IMR-90 (cell line): ENCODE results near the gene MKNK2. TPM values are rescaled to one million over a fixed set of nuclear protein-coding genes. Genes with fewer than 3 reads are reported as not detected.

Experiments
- ATAC-seq: fragments of 200-7000 bp; cut with Tn5 transposase; 2 replicates; pipeline ENCODE4 v1.9.1; 2020; ENCODE audit warnings: low read depth, mild to moderate bottlenecking, moderate library complexity
- BruUV-seq: library from RNA; stranded (reverse); fragments of 400-500 nt; replicated peaks from 2 replicates; lab custom pipeline; 2021; lab: Mats Ljungman, UMichigan
- CTCF ChIA-PET: fragments of 300-600 bp; formaldehyde crosslinking; extraction: SDS; loops from one replicate; lab custom pipeline; 2021; ENCODE audit warnings: antibody characterized with exemption; lab: Yijun Ruan, JAX
- POLR2A ChIA-PET: fragments of 300-600 bp; sonication (Branson Sonifier 250); formaldehyde crosslinking; loops from one replicate; lab custom pipeline; 2022; ENCODE audit warnings: antibody characterized with exemption; ENCODE audit not compliant: unreplicated experiment; lab: Charles Lee
- DNase-seq: peaks from one replicate; pipeline ENCODE4 v3.0.0; 2013
- H2AFZ ChIP-seq: replicated peaks from 2 replicates; pipeline ENCODE3; 2013; ENCODE audit warnings: low read length, mild to moderate bottlenecking; ENCODE audit not compliant: poor library complexity
- H2AK5ac ChIP-seq: 2 replicates; pipeline ENCODE4 v1.6.1; 2013; ENCODE audit warnings: low read depth, low read length, inconsistent platforms
- H2AK9ac ChIP-seq: replicated peaks from 2 replicates; pipeline ENCODE3; 2013; ENCODE audit warnings: mild to moderate bottlenecking, low read depth, low read length, moderate library complexity; ENCODE audit not compliant: poor library complexity
- H2BK120ac ChIP-seq: 2 replicates; pipeline ENCODE4 v1.6.1; 2013; ENCODE audit warnings: low read depth, low read length, inconsistent platforms
- H2BK15ac ChIP-seq: 3 replicates; pipeline ENCODE4 v1.6.1; 2013; ENCODE audit warnings: low read depth, low read length, inconsistent platforms
- H2BK20ac ChIP-seq: 2 replicates; pipeline ENCODE4 v1.6.1; 2013; ENCODE audit warnings: low read depth, mild to moderate bottlenecking, inconsistent platforms, low read length, moderate library complexity
- H2BK5ac ChIP-seq: 2 replicates; pipeline ENCODE4 v1.6.1; 2013; ENCODE audit warnings: mild to moderate bottlenecking, low read depth, low read length, inconsistent platforms; ENCODE audit not compliant: poor library complexity, severe bottlenecking
- H3K14ac ChIP-seq: replicated peaks from 2 replicates; pipeline ENCODE4 v1.6.1; 2013; ENCODE audit warnings: low read depth, low read length, inconsistent platforms
- H3K18ac ChIP-seq: 2 replicates; pipeline ENCODE4 v1.6.1; 2013; ENCODE audit warnings: low read depth, low read length, control low read depth
- H3K23ac ChIP-seq: 2 replicates; pipeline ENCODE4 v1.6.1; 2013; ENCODE audit warnings: low read depth, low read length, inconsistent platforms
- H3K27ac ChIP-seq: 2 replicates; pipeline ENCODE4 v1.5.1; 2013; ENCODE audit warnings: mild to moderate bottlenecking, control low read depth, low read length; ENCODE audit not compliant: insufficient read depth
- H3K27me3 ChIP-seq: 2 replicates; pipeline ENCODE4 v1.6.1; 2013; ENCODE audit warnings: low read length; ENCODE audit not compliant: control insufficient read depth, insufficient read depth
- H3K36me3 ChIP-seq: 2 replicates; pipeline ENCODE4 v1.6.1; 2013; ENCODE audit warnings: low read length, mixed read lengths; ENCODE audit not compliant: control insufficient read depth, insufficient read depth
- H3K4ac ChIP-seq: 2 replicates; pipeline ENCODE4 v1.6.1; 2013; ENCODE audit warnings: low read depth, low read length, inconsistent platforms
- H3K4me1 ChIP-seq: 2 replicates; pipeline ENCODE4 v1.6.1; 2013; ENCODE audit warnings: low read length, mixed read lengths; ENCODE audit not compliant: control insufficient read depth, insufficient read depth
- H3K4me2 ChIP-seq: 2 replicates; pipeline ENCODE4 v1.6.1; 2013; ENCODE audit warnings: low read depth, mild to moderate bottlenecking, control low read depth, low read length, moderate library complexity
- H3K4me3 ChIP-seq: 2 replicates; pipeline ENCODE4 v1.5.1; 2013; ENCODE audit warnings: low read depth, mild to moderate bottlenecking, control low read depth, low read length, moderate library complexity; ENCODE audit not compliant: insufficient read depth
- H3K56ac ChIP-seq: 2 replicates; pipeline ENCODE4 v1.6.1; 2013; ENCODE audit warnings: low read length, inconsistent platforms; ENCODE audit not compliant: insufficient read depth; ENCODE audit errors: extremely low read depth
- H3K79me1 ChIP-seq, 2 experiments: 2 replicates each; pipeline ENCODE4 v1.6.1; 2013; ENCODE audit warnings: low read length in 2 of 2, inconsistent platforms in 1 of 2, low read depth in 1 of 2
- H3K9ac ChIP-seq: 2 replicates; pipeline ENCODE4 v1.6.1; 2013; ENCODE audit warnings: low read depth, low read length, control low read depth
- H3K9me1 ChIP-seq: 2 replicates; pipeline ENCODE4 v1.6.1; 2013; ENCODE audit warnings: low read length, inconsistent platforms; ENCODE audit not compliant: insufficient read depth
- H3K9me3 ChIP-seq: 2 replicates; pipeline ENCODE4 v1.6.1; 2013; ENCODE audit warnings: low read length; ENCODE audit not compliant: control insufficient read depth, insufficient read depth
- H4K20me1 ChIP-seq: 2 replicates; pipeline ENCODE4 v1.6.1; 2013; ENCODE audit warnings: low read length, inconsistent platforms; ENCODE audit not compliant: insufficient read depth
- H4K5ac ChIP-seq: 2 replicates; pipeline ENCODE4 v1.6.1; 2013; ENCODE audit warnings: mild to moderate bottlenecking, low read depth, low read length, control low read depth
- H4K8ac ChIP-seq, 2 experiments: 2 replicates each; pipeline ENCODE4 v1.6.1; 2013; ENCODE audit warnings: low read depth in 2 of 2, low read length in 2 of 2, control low read depth in 1 of 2, inconsistent platforms in 1 of 2
- H4K91ac ChIP-seq: 2 replicates; pipeline ENCODE4 v1.6.1; 2013; ENCODE audit warnings: low read depth, low read length, inconsistent platforms; ENCODE audit not compliant: insufficient read depth
- BHLHE40 ChIP-seq: fragments of 150-350 bp; IDR thresholded peaks from 2 replicates; pipeline ENCODE4 v1.6.1; 2016; ENCODE audit warnings: mild to moderate bottlenecking, low read depth, low read length
- CHD1 ChIP-seq: IDR thresholded peaks from 2 replicates; pipeline ENCODE4 v1.6.1; 2012; ENCODE audit warnings: low read depth, low read length, improper control_type of control experiment
- CTCF ChIP-seq: conservative IDR thresholded peaks from 2 replicates; pipeline ENCODE4 v1.5.1; 2012; ENCODE audit warnings: mild to moderate bottlenecking, low read depth, low read length, improper control_type of control experiment
- ELK1 ChIP-seq: fragments of 150-350 bp; IDR thresholded peaks from 2 replicates; pipeline ENCODE4 v1.6.1; 2016; ENCODE audit warnings: low read depth, mild to moderate bottlenecking, low read length, moderate library complexity, borderline replicate concordance
- MAFK ChIP-seq: IDR thresholded peaks from 2 replicates; pipeline ENCODE4 v1.6.1; 2012; ENCODE audit warnings: low read depth, low read length, improper control_type of control experiment
- MAZ ChIP-seq: IDR thresholded peaks from 2 replicates; pipeline ENCODE4 v1.6.1; 2012; ENCODE audit warnings: low read depth, mild to moderate bottlenecking, low read length, improper control_type of control experiment, moderate library complexity, borderline replicate concordance
- NFE2L2 ChIP-seq: fragments of 150-350 bp; IDR thresholded peaks from 2 replicates; pipeline ENCODE4 v1.6.1; 2016; ENCODE audit warnings: low read depth, mild to moderate bottlenecking, low read length
- POLR2A ChIP-seq: IDR thresholded peaks from 2 replicates; pipeline ENCODE4 v1.6.1; 2012; ENCODE audit warnings: mild to moderate bottlenecking, low read depth, low read length
- RAD21 ChIP-seq: IDR thresholded peaks from 2 replicates; pipeline ENCODE4 v1.6.1; 2012; ENCODE audit warnings: low read length, improper control_type of control experiment
- RCOR1 ChIP-seq: IDR thresholded peaks from 2 replicates; pipeline ENCODE4 v1.6.1; 2012; ENCODE audit warnings: mild to moderate bottlenecking, low read length, improper control_type of control experiment; ENCODE audit not compliant: insufficient replicate concordance
- WGBS, 2 experiments: methylation state at CpG; one replicate each; pipeline versions ENCODE4 v1.1.5 to v1.1.7; 2013; ENCODE audit warnings: missing lambda C conversion rate in 2 of 2; ENCODE audit not compliant: insufficient read length in 1 of 2; ENCODE audit errors: extremely low coverage in 2 of 2; 5-methylcytosine and 5-hydroxymethylcytosine counted together
- dilution Hi-C: fragments of 300-500 bp; cut with HindIII; formaldehyde crosslinking; loops from one replicate; pipeline ENCODE4 v1.14.3; 2018; ENCODE audit warnings: low sequenced_read_pairs; ENCODE audit not compliant: unreplicated experiment
- in situ Hi-C: fragments of 300-500 bp; cut with MboI; formaldehyde crosslinking; loops from 3 replicates; pipeline ENCODE4 v1.14.3; 2019; ENCODE audit warnings: low sequenced_read_pairs, inconsistent platforms, mixed read lengths
- intact Hi-C: fragments of 100-400 bp; cut with micrococcal nuclease; formaldehyde crosslinking; loops from 2 replicates; pipeline ENCODE4 v1.10.0; 2022
- polyA plus RNA-seq, 3 experiments: library from polyadenylated mRNA; depleted of rRNA; stranded (reverse); fragments of >200 nt; gene quantifications; 2 replicates each; pipeline ENCODE4 v1.2.3, GENCODE V29; 2012; ENCODE audit warnings: low replicate concordance in 1 of 3
- total RNA-seq: library from RNA; depleted of rRNA; stranded (reverse); fragments of >200 nt; gene quantifications from 2 replicates; pipeline ENCODE4 v1.2.3, GENCODE V29; 2012
- TF ChIP-seq, protein P1 (sequence below): fragments of 150-350 bp; IDR thresholded peaks from 2 replicates; pipeline ENCODE4 v1.6.1; 2017; ENCODE audit warnings: mild to moderate bottlenecking, antibody characterized with exemption, low read length, low read depth

The MKNK2 gene
- total and polyA plus RNA-seq, 2 of the 4 experiments (the other 2 are of a cell fraction), result 21.9 to 31.8 TPM

GRCh38 chr19:2018752-2019151 is 32.3 kb downstream of the MKNK2 start:
- no peak overlapping the region for H2BK5ac ChIP-seq
- H3K18ac ChIP-seq, result no peak overlapping the region
- H4K8ac ChIP-seq, result no peak overlapping the region
- TF ChIP-seq POLR2A, result no peak
- no peak for TF ChIP-seq CTCF
- TF ChIP-seq RCOR1, result no peak
- TF ChIP-seq RAD21, result no peak
- TF ChIP-seq MAZ, result no peak
- no peak for TF ChIP-seq ELK1
- no peak for TF ChIP-seq MAFK
- TF ChIP-seq CHD1, result no peak
- no peak for TF ChIP-seq BHLHE40
- TF ChIP-seq, protein P1, sequence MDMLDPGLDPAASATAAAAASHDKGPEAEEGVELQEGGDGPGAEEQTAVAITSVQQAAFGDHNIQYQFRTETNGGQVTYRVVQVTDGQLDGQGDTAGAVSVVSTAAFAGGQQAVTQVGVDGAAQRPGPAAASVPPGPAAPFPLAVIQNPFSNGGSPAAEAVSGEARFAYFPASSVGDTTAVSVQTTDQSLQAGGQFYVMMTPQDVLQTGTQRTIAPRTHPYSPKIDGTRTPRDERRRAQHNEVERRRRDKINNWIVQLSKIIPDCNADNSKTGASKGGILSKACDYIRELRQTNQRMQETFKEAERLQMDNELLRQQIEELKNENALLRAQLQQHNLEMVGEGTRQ, result no peak
- TF ChIP-seq NFE2L2, result no peak
- POLR2A ChIA-PET, result no interaction called here
- H3K4me1 ChIP-seq, result peaks cover 10% of the 10 kb centered on the region
- no peak for DNase-seq
- H3K9me3 ChIP-seq, result no peaks in the 10 kb centered on the region
- no peak for ATAC-seq
- no peak overlapping the region for H3K56ac ChIP-seq
- no peak overlapping the region for H4K91ac ChIP-seq
- H2AFZ ChIP-seq, result no peak overlapping the region
- no peak overlapping the region for H3K14ac ChIP-seq
- no peak overlapping the region for H3K9ac ChIP-seq
- H2AK9ac ChIP-seq, result no peak overlapping the region
- H2AK5ac ChIP-seq, result no peak overlapping the region; the same call in 1 of the 2 replicates
- H3K9me1 ChIP-seq, result no peaks in the 10 kb centered on the region
- in situ Hi-C loops (no loop called here), intact Hi-C loops (loop anchor here (1.0 to 5.0 kb wide), 3 partner anchors 51 to 134 kb away; partner anchors contain the start of genes AP3D1, IZUMO4 and MOB3A), dilution Hi-C loops (no loop called here)
- H2BK120ac ChIP-seq, result no peak overlapping the region
- no TSS peak for BruUV-seq
- no peak overlapping the region for H3K4ac ChIP-seq
- H2BK20ac ChIP-seq, result no peak overlapping the region
- H3K79me1 ChIP-seq, result peaks cover 0 to 20% of the 10 kb centered on the region in 2 experiments; a peak in 2 of 4 replicates
- no peak overlapping the region for H2BK15ac ChIP-seq
- no peak overlapping the region for H3K4me2 ChIP-seq
- CTCF ChIA-PET, result interaction anchor here (0.7 kb wide), 1 partner anchor 51 kb away, joined by 5 read pairs; no protein-coding TSS in a partner anchor
- H3K27me3 ChIP-seq, result peaks cover 2% of the 10 kb centered on the region; the same call in 1 of the 2 replicates
- H3K36me3 ChIP-seq, result no peaks in the 10 kb centered on the region
- no peaks in the 10 kb centered on the region; the same call in 1 of the 2 replicates for H4K20me1 ChIP-seq
- H4K5ac ChIP-seq, result no peak overlapping the region
- no peak overlapping the region for H3K23ac ChIP-seq
- H3K4me3 ChIP-seq, result no peak overlapping the region
- no peak overlapping the region for H3K27ac ChIP-seq
- 100% methylated on average over 1 of the region's 13 CpGs; no CpG with 5 or more reads in 1 of the 2 experiments for WGBS, 2 experiments
